ENCODE results near the gene CREM.

The CREM gene

GRCh38 chr10:35083242-35083641 lies 43.4 kb upstream of the CREM start:
- TF ChIP-seq FOXM1 (IDR thresholded peaks at IDR 0.05; ENCODE audit: borderline replicate concordance, low read depth) (no peak), NFIC (IDR thresholded peaks at IDR 0.05) (no peak), USF1 (IDR thresholded peaks at IDR 0.05) (no peak), TEAD4 (IDR thresholded peaks at IDR 0.05) (no peak), CREB1 (IDR thresholded peaks at IDR 0.05; ENCODE audit: low read depth) (no peak), RAD21 (IDR thresholded peaks at IDR 0.05; ENCODE audit: low read depth) (no peak), MAX (IDR thresholded peaks at IDR 0.05) (no peak), REST (IDR thresholded peaks at IDR 0.05; ENCODE audit: low read depth) (no peak), CEBPB (IDR thresholded peaks at IDR 0.05) (no peak)

GRCh38 chr10:35089611-35090161 lies 37.0 kb upstream of the CREM start:
- TF ChIP-seq TCF12 (IDR thresholded peaks at IDR 0.05; ENCODE audit: low read depth) (no peak), MAX (IDR thresholded peaks at IDR 0.05) (no peak), NFIC (IDR thresholded peaks at IDR 0.05) (no peak), FOXM1 (IDR thresholded peaks at IDR 0.05; ENCODE audit: borderline replicate concordance, low read depth) (no peak), EGR1 (IDR thresholded peaks at IDR 0.05) (no peak)

- TF ChIP-seq YY1 (IDR thresholded peaks at IDR 0.05; ENCODE audit: low read depth) (peak; percentile 89), EP300 (IDR thresholded peaks at IDR 0.05; ENCODE audit: borderline replicate concordance) (peak; percentile 49; the same call in 1 of the 2 replicates), MAX (IDR thresholded peaks at IDR 0.05) (peak; percentile 76), TCF12 (IDR thresholded peaks at IDR 0.05; ENCODE audit: low read depth) (0 out of 2 replicates have a peak, but pooled peaks have one; percentile 26), CEBPB (IDR thresholded peaks at IDR 0.05) (peak; percentile 99), TAF1 (IDR thresholded peaks at IDR 0.05; ENCODE audit: low read depth) (peak; percentile 80), TEAD4 (IDR thresholded peaks at IDR 0.05) (no peak), CREB1 (IDR thresholded peaks at IDR 0.05; ENCODE audit: low read depth) (no peak)
Observed at GRCh38 chr10:35090162-35090954, 36.3 kb upstream of the CREM start, which contains the start of gene CUL2. CUL2 (minus strand) TSS chr10:35090341; CDS start chr10:35071317, 19,024 bp downstream.

- TF ChIP-seq YY1 (IDR thresholded peaks at IDR 0.05; ENCODE audit: low read depth) (no peak), FOXM1 (IDR thresholded peaks at IDR 0.05; ENCODE audit: borderline replicate concordance, low read depth) (no peak), TAF1 (IDR thresholded peaks at IDR 0.05; ENCODE audit: low read depth) (no peak), CEBPB (IDR thresholded peaks at IDR 0.05) (no peak), EGR1 (IDR thresholded peaks at IDR 0.05) (no peak), TCF12 (IDR thresholded peaks at IDR 0.05; ENCODE audit: low read depth) (no peak), EP300 (IDR thresholded peaks at IDR 0.05; ENCODE audit: borderline replicate concordance) (no peak), REST (IDR thresholded peaks at IDR 0.05; ENCODE audit: low read depth) (no peak), NFIC (IDR thresholded peaks at IDR 0.05) (no peak), MAX (IDR thresholded peaks at IDR 0.05) (no peak), USF1 (IDR thresholded peaks at IDR 0.05) (no peak), TEAD4 (IDR thresholded peaks at IDR 0.05) (no peak), RAD21 (IDR thresholded peaks at IDR 0.05; ENCODE audit: low read depth) (no peak), CREB1 (IDR thresholded peaks at IDR 0.05; ENCODE audit: low read depth) (no peak), ZBTB7A (IDR thresholded peaks at IDR 0.05; ENCODE audit: low read depth) (no peak)
Observed at GRCh38 chr10:35091994-35092790, 34.5 kb upstream of the CREM start.

- TF ChIP-seq YY1 (IDR thresholded peaks at IDR 0.05; ENCODE audit: low read depth) (no peak), RAD21 (IDR thresholded peaks at IDR 0.05; ENCODE audit: low read depth) (peak; percentile 26; the same call in 1 of the 2 replicates)
Observed at GRCh38 chr10:35092851-35093250, 33.8 kb upstream of the CREM start.
